Body of pancreas (tissue), 4 donors: Measurements from ENCODE around the gene SGTA.

Experiments
- CTCF ChIP-seq, 7 experiments: fragments of 450-650 bp in 4 of 7; fragments of 200-600 bp in 3 of 7; sonication (generic) in 3 of 7; IDR thresholded peaks; one replicate each; pipeline ENCODE4 v1.5.1; 2016 to 2019; ENCODE audit warnings: antibody characterized with exemption in 7 of 7
- POLR2A ChIP-seq, 3 donors: fragments of 450-650 bp; IDR thresholded peaks; one replicate each; pipeline ENCODE4 v1.6.1; 2016; ENCODE audit warnings: antibody characterized with exemption in 3 of 3, mild to moderate bottlenecking in 2 of 3

- TF ChIP-seq CTCF (IDR thresholded peaks at IDR 0.05) = no peak
- no peak for TF ChIP-seq POLR2A (IDR thresholded peaks at IDR 0.05)
Observed at GRCh38 chr19:2755811-2756210, 27.3 kb downstream of the SGTA start.
